ENCODE data around the gene MRPS21. TPM values are rescaled to one million over a fixed set of nuclear protein-coding genes. Genes with fewer than 3 reads are reported as not detected.

Gene MRPS21
- total and polyA plus RNA-seq, 3 donors from 2014 or later: 43.5 to 72.2 (median 45.8) TPM

DNA sequence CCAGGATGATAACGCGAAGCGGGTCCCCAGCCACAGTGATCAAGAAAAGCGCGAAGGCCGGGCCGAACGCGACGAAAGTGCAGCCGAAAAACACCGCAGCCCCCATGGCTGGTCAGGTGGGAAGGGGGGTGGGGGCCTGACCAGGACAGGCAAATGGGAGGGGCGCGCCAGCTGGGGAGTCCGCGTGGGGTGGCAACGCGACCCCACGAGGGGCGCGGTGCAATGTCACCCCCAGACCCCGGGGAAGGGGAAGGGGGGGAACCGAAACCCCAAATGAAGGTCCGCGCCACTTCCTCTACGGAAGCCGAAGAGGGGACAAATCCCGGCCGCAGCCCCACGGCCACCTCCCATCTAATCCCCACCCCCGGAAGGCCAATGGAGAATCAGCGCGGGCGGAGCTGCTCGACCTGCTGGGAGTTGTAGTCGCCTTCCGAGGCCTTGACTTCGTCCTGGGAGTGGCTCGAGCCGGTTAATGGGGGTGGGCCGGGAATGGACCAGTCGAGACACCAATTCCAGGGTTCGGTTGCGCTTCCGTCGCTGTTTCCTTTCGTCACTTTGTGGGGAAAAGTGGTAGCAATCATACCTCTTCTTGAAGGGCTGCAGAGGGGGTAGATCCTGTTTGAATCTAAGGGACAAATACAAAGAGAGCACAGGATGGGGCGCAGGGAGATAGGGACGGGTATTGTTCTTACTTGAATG, 24.8 kb upstream of the MRPS21 start, which contains the start of gene APH1A:
Gene APH1A, minus strand, starts transcription at position 312 of the 699 bp plus-strand sequence. Its CDS starts 206 bp downstream, at position 106.
- peak; percentile 98 for DNase-seq
- intact Hi-C loops (cut with DNase I; ENCODE audit: low total_unique reads): no loop called here
- WGBS, 2 donors: 1% methylated on average over 17 to 49 of the region's 49 CpGs
- H3K27me3 ChIP-seq: no peaks in the 10 kb centered on the region
- TF ChIP-seq, protein P1, sequence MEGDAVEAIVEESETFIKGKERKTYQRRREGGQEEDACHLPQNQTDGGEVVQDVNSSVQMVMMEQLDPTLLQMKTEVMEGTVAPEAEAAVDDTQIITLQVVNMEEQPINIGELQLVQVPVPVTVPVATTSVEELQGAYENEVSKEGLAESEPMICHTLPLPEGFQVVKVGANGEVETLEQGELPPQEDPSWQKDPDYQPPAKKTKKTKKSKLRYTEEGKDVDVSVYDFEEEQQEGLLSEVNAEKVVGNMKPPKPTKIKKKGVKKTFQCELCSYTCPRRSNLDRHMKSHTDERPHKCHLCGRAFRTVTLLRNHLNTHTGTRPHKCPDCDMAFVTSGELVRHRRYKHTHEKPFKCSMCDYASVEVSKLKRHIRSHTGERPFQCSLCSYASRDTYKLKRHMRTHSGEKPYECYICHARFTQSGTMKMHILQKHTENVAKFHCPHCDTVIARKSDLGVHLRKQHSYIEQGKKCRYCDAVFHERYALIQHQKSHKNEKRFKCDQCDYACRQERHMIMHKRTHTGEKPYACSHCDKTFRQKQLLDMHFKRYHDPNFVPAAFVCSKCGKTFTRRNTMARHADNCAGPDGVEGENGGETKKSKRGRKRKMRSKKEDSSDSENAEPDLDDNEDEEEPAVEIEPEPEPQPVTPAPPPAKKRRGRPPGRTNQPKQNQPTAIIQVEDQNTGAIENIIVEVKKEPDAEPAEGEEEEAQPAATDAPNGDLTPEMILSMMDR (IDR thresholded peaks at IDR 0.05): peak in 1 of 3 experiments; percentile 18
- TF ChIP-seq POLR2A (IDR thresholded peaks at IDR 0.05): no peak
- H3K27ac ChIP-seq: peak within 1 kb of the TSS; percentile 91 to 95
- H3K4me1 ChIP-seq: peaks cover 19% of the 10 kb centered on the region
- no peaks in the 10 kb centered on the region for H3K36me3 ChIP-seq (ENCODE audit: low read depth, missing control alignments)
- no peaks in the 10 kb centered on the region for H3K9me3 ChIP-seq
- peak within 1 kb of the TSS; percentile 84 to 98 for H3K4me3 ChIP-seq

DNA sequence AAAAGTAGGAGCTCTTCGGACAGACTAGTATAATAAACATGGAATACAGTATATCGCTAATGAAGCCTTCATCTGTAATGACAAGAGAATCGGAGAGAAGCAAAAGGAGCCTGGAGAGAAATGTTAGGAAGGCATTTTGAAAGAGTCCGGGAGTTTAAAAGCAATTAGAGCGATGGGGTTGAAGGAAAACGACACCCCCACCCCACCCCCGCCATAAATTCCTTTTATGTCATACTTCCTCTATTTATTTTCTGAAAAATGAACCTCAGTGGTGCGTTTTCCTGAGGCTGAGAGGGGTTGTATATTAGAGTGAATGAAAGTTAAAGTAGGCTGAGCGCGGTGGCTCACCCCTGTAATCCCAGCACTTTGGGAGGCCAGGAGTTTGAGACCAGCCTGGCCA, 24.2 kb upstream of the MRPS21 start:
- intact Hi-C loops (cut with DNase I; ENCODE audit: low total_unique reads): no loop called here
- H3K27me3 ChIP-seq: no peaks in the 10 kb centered on the region
- peak overlapping the region; percentile 84 to 98 for H3K4me3 ChIP-seq
- 22 to 31% methylated on average over 10 of the region's 10 CpGs for WGBS, 2 donors
- H3K36me3 ChIP-seq (ENCODE audit: low read depth, missing control alignments): no peaks in the 10 kb centered on the region
- peak overlapping the region; percentile 91 to 95 for H3K27ac ChIP-seq
- TF ChIP-seq, protein P1 (IDR thresholded peaks at IDR 0.05): no peak
- no peaks in the 10 kb centered on the region for H3K9me3 ChIP-seq
- no peak for DNase-seq
- H3K4me1 ChIP-seq: peaks cover 19% of the 10 kb centered on the region

DNA sequence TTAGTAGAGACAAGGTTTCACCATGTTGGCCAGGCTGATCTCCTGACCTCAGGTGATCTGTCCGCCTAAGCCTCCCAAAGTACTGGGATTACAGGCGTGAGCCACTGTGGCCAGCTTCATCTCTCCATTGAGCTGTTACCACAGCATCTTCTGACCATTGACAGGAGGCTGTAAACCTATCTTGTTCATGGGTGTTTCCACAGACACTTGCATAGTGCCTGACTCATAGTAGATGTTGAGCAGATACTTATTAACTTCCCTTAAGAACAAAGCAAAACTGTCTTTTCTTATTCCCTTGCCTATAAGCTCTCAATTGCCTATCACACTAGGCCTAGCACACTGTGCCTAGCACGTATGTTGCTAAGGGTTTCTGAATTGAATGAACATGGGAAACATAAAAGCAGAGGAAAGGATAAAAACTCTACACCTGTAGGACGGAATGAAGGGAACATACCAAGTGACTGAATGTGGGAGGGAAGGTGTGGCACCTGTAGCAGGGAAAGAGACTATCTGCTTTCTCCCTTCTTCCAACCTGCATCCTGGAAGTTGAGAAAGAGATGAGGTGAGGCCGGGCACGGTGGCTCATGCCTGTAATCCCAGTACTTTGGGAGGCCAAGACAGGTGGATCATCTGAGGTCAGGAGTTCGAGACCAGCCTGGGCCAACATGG, 22.2 kb upstream of the MRPS21 start:
- Histone ChIP-seq H3K27me3 (no peaks in the 10 kb centered on the region), H3K36me3 (ENCODE audit: low read depth, missing control alignments) (no peaks in the 10 kb centered on the region), H3K27ac (peak overlapping the region in 1 of 2 donors; percentile 86), H3K4me1 (peaks cover 19% of the 10 kb centered on the region), H3K9me3 (no peaks in the 10 kb centered on the region), H3K4me3 (no peak overlapping the region)
- TF ChIP-seq, protein P1 (IDR thresholded peaks at IDR 0.05): no peak
- no peak for TF ChIP-seq POLR2A (IDR thresholded peaks at IDR 0.05)
- no peak for DNase-seq
- 89 to 93% methylated on average over 7 of the region's 7 CpGs for WGBS, 2 donors
- intact Hi-C loops (cut with DNase I; ENCODE audit: low total_unique reads): no loop called here

DNA sequence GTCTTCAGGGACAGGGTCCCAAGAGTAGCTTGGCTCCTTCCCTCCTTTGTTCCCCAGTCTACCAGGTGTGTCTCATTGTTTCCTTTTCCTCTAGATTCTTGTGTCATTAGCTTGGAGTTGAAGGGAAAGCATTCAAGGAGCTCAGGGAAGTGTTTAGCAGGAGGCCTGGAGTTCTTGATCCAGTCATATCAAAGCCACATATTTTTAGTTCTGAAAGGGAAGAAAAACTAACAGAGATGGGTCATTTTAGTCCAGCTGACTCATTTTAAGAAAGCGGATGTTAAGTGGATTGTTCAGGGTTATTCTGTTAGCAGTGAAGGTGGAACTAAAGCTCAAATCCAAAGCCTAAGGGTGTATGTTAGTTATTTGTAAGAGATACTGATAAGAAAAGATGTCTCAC, 20.4 kb upstream of the MRPS21 start:
- H3K27me3 ChIP-seq: no peaks in the 10 kb centered on the region
- no peaks in the 10 kb centered on the region for H3K36me3 ChIP-seq (ENCODE audit: low read depth, missing control alignments)
- TF ChIP-seq, protein P1 (IDR thresholded peaks at IDR 0.05): no peak
- no peak for TF ChIP-seq POLR2A (IDR thresholded peaks at IDR 0.05)
- WGBS, 2 donors: 54 to 65% methylated on average over 1 of the region's 1 CpG
- no peak overlapping the region for H3K4me3 ChIP-seq
- peaks cover 6% of the 10 kb centered on the region for H3K4me1 ChIP-seq
- H3K9me3 ChIP-seq: no peaks in the 10 kb centered on the region
- peak overlapping the region in 1 of 2 donors; percentile 86 for H3K27ac ChIP-seq
- DNase-seq: no peak
- intact Hi-C loops (cut with DNase I; ENCODE audit: low total_unique reads): no loop called here
